ENCODE measurements around the gene KIF18B. TPM values are rescaled to one million over a fixed set of nuclear protein-coding genes. Genes with fewer than 3 reads are reported as not detected.

The KIF18B gene
- total RNA-seq, 1 donor from 2014 or later = 83.6 TPM

DNA sequence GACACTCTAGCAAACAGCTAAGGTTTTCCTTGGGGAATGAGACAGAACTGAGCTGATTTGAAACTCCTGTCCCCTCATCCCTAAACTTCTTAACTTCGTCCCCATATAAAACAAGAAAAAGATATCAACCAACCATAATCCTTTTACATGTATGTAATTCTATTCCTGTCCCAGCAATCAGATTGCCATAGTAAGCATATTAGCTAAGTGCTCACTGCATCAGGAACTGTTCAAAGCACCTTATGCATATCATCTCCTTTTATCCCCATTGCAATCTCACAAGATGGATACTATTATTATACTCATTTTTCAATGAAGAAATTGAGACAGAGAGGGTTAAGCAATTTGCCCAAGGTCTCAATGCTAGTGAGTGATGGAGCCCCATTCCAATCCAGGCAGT is 6.8 kb downstream of the KIF18B start:
- intact Hi-C loops (cut with micrococcal nuclease) = loop anchor here (10.0 kb wide), 1 partner anchor 194 kb away; the partner anchor contains the start of genes ACBD4 and PLCD3

DNA sequence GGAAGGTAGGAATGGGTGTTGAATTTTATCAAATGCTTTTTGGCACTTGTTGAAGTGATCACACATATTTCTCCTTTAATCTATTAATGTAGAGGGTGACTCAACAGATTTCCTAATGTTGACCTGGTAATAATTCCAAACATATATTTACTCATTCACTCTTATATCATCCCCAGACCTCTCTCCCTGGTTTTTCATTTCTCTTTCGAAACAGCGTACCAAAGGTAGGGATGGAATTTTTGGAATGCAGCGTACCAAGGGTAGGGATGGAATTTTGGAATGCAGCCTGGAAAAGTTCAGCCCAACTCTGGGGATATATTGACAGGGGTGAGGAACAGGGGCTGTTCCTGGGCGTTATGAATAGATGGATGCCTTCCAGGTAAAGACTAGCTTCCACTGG is 7.3 kb downstream of the KIF18B start:
- intact Hi-C loops (cut with micrococcal nuclease) = loop anchor here (10.0 kb wide), 1 partner anchor 194 kb away; the partner anchor contains the start of genes ACBD4 and PLCD3

GRCh38 chr17:44935116-44935515 is 12.5 kb downstream of the KIF18B start:
- intact Hi-C loops (cut with micrococcal nuclease) = no loop called here

DNA sequence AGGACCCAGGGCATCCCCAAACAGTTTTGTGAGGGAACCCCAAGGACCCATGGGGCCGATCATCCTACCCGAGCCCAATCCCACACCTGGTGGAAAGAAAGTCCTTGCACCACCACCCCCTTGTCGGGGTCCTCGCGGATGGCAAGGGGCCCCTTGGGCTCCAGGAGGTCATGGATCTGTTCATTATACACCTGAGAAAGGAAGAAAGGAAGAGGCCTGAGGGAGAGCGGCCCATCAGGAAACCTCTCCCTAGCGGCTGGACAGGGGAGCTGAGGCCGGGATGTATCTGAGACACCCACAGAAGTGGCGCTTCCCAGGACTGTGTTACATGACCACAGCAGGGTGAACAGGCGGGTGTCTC is 12.8 kb downstream of the KIF18B start:
- intact Hi-C loops (cut with micrococcal nuclease) = no loop called here

DNA sequence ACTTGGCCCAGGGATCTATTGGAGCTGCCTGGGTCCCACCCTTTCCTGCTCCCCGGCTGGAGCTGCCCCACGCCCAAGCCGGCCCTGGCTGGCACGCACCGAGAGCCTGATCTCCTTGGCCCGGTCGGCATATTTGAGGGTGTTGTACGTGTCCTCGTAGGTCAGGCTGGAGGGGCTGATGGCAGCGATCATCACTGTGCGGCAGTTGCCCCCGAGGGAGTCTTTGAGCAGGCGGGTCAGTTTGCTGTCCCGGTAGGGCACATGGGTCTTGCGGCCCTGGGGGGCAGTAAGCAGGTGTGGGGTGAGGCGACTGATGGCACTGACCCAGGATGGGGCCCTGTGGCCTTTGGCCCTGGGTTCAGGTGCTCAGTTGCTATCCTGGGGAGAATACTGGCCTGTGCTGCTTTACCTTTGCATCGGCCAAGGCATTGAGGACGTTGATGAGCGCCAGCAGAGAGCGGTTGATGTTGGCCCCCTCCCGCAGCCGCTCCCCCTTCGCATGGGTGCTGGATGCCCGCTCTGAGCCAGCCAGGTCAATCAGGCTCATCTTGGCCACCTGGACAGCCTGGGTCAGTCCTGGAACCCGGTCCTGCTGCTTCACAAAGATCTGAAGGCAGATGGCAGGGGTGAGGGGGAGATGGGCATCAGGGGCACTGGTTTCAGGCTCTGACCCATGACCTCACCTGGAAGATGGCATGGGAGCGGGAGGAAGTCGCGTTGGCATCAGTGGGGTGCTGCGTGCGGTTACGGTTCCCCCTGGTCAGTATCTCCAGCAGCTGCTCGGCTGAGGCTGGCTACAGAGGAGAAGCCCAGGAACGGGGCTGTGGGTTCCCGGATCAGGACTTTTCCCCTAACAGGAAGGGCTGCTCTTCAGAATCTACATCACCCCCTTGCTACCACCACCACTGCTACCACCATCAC is 13.5 kb downstream of the KIF18B start:
- intact Hi-C loops (cut with micrococcal nuclease) = no loop called here

DNA sequence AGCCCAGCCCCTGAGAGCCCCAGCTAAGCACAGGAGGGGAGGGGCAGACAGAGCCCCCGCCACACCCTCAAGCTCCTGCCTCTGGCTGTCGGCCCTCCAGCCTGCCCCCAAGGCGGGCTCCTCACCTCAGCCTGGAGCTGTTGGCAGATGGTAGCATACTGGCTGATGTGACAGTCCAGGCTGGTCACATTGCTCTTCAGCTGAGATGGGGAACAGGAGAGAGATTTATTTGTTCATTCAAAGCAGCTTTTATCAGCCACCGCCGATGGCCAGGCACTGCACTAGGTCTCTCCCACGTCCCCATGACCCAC is 14.8 kb downstream of the KIF18B start:
- intact Hi-C loops (cut with micrococcal nuclease) = no loop called here

DNA sequence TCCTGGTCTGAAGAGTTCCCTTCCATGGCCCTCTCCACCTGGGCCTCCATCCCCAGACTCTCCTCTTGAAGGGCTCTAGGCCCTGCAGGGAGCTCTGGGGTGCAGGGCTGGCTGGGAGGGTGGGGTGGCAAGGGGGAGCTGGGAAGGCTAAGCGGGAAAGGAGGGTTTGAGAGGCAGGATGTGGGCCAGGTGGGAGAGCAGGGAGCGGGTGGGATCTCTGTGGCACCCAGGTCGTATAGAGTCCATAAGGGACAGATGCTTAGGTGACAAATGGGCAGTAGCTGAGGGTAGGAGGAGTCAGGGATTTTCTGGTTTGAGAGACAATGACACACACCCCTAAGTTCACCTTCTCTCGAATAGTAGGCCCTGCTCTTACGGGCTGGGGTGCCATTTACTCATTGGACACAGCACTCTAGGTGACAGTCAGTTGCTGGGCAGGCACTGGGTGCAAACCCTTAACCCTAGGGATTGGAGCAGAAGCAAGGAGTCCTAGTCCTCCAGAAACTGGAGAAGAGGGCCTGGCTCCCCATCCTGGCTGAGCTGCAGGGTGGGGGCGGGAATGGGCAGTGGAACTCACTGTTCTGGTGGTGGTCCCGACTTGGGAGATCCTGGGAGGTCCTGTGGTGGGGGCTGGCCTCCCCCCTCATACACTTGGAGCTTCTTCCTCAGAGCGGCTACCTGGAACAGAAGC is 15.3 kb downstream of the KIF18B start:
- intact Hi-C loops (cut with micrococcal nuclease) = no loop called here

DNA sequence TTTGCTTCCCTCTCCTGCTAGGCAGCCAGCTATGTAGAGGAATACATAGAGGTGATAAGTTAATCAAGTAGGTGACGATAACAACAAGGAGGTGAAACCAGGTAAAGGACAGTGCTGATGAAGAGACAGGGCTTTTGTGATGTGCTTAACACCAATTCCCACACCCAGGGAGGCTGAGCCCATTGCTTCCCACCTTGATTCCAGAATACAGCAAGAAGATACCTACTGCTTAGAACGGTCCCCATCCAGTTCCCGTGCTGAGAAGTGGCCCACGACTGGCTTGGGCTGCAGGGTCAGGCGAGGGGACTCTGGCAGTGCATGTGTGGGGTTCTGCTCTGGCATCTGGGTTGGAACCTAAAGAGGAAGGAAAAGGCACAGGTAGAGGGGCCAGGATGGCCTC is 16.2 kb downstream of the KIF18B start:
- intact Hi-C loops (cut with micrococcal nuclease) = no loop called here

DNA sequence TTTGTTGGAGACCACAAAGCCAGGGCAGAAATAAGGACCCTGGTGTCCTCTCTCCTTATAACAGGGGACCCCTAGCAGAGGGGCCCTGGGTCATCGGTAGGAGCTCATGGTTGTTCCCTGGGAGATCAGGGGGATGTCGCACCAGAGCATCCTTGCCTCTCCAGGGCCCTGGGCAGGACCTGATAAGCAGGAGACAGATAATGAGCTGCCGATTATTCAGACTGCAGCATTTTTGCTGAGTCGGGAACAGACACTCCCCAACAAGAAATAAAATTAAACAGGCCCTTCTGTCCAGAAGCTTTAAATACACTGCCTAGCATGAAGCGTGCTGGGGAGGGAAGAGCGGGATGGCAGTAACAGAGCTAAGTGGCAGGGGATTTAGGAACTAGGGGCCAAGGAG is 16.9 kb downstream of the KIF18B start:
- intact Hi-C loops (cut with micrococcal nuclease) = no loop called here

GRCh38 chr17:44928950-44929720 is 18.4 kb downstream of the KIF18B start:
- intact Hi-C loops (cut with micrococcal nuclease) = no loop called here

GRCh38 chr17:44928136-44928535 is 19.4 kb downstream of the KIF18B start:
- intact Hi-C loops (cut with micrococcal nuclease) = no loop called here

- intact Hi-C loops (cut with micrococcal nuclease) = no loop called here
These were observed 19.9 kb downstream of the KIF18B start for GRCh38 chr17:44927696-44928095.

DNA sequence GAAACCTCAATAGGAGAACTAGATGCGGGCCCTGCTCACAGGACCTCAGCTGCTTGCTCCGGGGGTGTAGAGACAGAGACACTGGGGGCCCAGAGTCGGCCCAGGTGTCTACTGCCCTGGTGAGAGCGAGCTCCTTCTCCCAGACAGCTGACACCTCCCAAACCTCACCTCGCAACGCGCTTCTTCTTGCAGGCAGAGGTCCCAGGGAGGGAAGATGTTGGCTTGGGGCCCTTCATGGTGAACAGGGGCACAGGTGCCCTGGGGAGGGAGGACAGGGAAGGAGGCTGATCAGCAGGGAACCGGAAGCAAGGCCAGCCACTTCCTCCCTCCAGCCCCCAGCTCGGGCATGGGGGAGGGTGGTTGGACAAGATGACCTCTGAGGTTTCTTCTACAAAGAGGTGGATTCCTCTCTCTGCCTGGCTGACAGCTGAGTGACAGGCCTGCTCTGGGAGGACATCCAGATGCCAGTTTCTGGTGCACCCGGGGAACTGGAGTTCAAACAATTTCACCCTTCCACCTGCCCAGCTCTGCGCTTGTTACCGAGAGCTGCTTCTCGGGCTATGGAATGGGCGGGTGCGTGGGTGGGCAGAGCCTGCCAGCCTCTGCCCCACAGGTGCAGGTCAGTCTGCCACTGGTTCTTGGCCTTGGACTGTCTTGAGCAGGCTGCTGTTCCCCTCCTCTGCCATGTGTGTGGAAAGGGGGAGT is 20.6 kb downstream of the KIF18B start:
- intact Hi-C loops (cut with micrococcal nuclease) = no loop called here

DNA sequence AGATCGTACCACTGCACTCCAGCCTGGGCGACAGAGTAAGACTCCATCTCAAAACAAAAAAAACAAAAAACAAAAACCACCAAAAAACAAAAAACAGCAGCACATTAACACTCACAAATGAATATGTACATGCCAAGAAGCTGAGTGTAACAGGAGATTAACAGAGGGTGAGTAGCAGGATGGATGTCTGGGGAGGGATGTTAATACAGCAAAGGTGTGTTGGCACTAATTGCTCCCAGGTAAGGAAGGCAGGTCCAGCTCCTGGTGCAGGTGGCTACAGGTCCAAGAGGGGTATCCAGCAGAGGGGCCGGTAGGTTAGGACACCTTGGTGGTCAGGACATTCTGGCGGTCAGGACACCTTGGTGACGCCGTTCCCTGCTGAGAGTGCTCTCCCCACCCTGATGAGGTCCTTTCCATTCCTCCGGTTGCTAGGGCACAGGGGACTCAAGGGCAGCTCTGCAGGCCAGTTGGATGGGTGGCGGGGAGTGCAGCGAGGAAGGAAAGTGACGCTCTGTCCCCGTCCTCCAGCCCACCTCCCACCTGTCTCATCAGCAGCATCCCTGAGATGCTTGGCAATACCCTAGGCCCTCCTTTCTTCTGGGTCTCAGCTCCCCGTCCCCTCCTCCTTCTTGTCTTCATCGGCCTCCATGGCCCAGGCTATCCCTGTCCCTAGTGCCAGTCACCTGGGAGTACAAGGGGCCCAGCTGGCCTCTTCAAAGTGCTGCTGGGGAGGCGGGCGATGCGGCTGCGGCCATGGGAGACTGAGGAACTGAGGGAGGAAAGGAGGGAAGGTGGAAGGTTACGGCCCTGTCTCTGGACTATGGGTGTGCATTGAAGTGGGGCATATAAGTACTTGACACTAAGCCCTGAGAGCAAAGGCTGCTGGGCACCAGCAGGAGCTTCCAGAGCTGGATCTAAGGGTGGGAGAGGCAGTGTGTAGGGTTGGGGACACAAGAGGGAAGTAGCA is 21.6 kb downstream of the KIF18B start:
- intact Hi-C loops (cut with micrococcal nuclease) = no loop called here

DNA sequence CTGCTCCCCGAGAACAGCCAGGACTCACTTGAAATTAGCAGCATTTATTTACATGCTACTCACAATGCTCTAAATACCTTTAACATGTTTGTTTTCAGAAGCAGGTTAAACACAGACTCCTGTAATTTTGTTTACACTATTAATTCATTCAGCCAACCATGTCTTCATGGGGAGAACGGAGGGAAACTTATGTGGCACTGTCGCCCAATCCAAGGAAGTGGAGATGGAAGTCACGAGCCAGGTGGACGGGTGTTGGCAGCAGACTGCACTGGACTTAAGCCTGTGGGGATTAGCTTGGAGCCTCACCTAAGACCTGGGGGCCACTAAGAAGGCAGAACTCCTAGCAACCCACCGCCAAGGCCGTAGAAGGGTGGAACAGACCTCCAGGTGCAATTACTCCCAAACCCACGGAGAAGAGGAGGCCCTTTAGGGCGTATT is 23.4 kb downstream of the KIF18B start:
- intact Hi-C loops (cut with micrococcal nuclease) = no loop called here

DNA sequence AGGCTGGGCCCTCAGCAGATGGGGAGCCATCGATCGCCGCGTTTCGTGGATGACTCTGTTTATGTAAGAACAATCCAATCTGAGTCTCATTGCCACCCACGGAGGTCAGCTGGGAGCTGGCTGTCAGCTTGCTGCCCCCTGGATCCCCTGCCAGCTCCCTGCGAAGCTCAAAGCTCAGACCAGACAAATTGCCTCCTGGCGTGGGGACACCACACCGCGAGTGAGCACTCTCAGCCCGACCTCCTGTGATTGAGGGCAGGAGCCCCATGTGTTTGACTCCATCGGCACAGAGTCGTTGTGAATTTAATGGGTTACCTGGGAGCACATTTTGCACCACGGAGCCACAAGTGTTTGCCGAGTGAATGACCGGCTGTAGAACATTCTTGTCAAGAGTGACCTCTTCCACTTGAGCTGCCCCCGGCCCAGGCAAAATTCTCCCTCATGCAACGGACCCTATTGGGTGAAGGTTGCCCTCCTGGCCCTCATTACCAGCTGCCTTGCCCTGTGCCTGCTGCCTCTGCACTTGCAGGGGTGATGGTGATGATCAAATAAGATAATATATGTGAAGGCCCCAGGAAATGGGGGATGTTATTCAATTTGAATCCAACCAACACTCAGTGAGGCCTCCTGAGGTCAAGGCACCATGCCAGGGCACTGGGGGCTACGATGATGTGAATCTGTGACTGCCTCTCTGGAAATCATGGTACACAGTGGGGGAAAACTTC is 24.7 kb downstream of the KIF18B start:
- intact Hi-C loops (cut with micrococcal nuclease) = no loop called here

DNA sequence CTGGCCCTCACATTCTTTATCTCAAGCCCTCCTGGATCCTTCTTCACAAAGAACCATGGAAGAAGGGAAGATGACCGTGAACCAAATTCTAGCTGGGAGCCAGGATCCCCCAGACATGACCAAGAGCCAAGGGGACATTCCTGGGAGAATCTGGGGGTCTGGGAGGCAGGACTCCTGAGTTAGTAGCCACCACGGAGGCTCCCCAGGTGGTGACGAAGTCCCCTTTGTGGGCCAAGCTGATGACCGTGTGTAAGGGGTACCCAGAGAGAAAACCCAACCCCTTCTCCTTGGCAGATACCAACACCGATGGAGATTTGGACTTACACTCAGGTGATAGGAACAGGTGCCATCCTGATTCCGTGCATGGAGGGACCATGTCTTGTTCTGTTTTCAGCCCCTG is 25.4 kb downstream of the KIF18B start:
- intact Hi-C loops (cut with micrococcal nuclease) = no loop called here

DNA sequence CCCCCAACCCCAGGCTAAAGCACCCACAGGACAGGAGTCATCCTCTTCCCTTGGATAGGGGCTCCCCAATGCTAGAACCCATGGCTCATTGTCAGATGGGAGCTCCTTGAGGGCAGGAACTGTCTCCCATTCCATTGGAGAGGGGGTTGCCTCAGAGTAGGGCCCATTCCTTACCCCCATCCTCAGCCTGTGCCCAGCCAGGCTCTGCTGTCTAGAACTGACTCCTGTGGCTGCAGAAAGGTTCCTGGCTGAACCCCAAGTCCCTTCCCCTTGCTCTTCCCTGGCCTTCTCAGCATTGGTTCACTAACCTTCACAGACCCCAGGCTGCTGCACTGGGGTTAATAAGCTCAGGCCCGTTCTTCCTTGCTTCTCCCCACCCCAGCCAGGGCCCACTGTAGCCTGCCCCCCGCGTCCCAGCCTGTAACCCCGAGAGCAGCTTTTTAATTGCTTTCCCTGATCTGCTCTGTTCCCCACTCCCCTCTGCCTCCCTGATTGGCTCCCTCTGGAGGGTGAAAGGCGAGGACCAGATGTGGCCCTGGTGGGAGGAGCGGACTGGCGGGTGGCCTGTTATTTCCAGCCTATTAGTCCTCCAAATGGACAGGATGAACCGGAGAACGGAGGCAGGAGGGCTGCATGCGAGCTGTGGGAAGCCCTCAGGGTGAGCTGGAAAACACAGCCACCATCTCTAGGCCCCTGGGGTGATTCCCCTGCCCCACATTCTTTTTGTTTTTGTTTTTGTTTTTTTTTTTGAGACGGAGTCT is 26.3 kb downstream of the KIF18B start:
- intact Hi-C loops (cut with micrococcal nuclease) = no loop called here

DNA sequence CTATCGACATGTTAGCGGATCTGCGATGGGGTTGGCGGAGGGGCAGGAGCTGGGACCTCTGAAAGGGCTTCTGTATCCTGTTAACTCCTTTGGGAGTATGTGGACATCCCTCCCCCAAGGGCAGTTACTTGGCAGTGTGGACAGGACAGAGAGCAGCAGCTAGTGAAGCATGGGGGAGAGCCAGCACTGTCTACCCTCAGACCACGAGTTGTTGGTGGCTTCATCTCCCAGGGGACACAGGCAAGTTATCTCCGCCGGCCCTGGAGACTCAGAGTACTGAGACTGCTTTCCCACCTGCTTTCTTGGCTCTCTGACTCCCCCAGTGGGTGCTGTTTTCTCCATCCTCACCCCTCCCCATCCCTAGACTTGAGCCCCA is 27.0 kb downstream of the KIF18B start:
- intact Hi-C loops (cut with micrococcal nuclease) = loop anchor here (1.0 kb wide), 1 partner anchor 102 kb away; no protein-coding TSS in a partner anchor
